D341Med (cell line): ENCODE results near the gene TGFBR1.
"Not testable (repeated sequence)": the region's sequence is repeated elsewhere in the genome, so short reads cannot be mapped to it uniquely, and the experiment has no call there.

Source experiments
- DNase-seq: peaks from one replicate; pipeline ENCODE4 v3.0.0; 2012; ENCODE audit warnings: low spot score

The TGFBR1 gene

GRCh38 chr9:99076030-99076429 is 28.9 kb upstream of the TGFBR1 start:
- no peak for DNase-seq

- no peak for DNase-seq
Observed at GRCh38 chr9:99076483-99077171, 28.3 kb upstream of the TGFBR1 start.

GRCh38 chr9:99078717-99079116 is 26.2 kb upstream of the TGFBR1 start:
- no peak for DNase-seq

GRCh38 chr9:99079542-99079941 is 25.4 kb upstream of the TGFBR1 start:
- no peak for DNase-seq

GRCh38 chr9:99083051-99083450 is 21.9 kb upstream of the TGFBR1 start:
- DNase-seq, result no peak

GRCh38 chr9:99085949-99086948 is 18.7 kb upstream of the TGFBR1 start:
- no peak for DNase-seq

- no peak for DNase-seq
Observed at GRCh38 chr9:99087462-99087861, 17.5 kb upstream of the TGFBR1 start.

GRCh38 chr9:99090336-99091130 is 14.4 kb upstream of the TGFBR1 start:
- DNase-seq, result no peak

- no peak for DNase-seq
Observed at GRCh38 chr9:99092643-99093491, 12.0 kb upstream of the TGFBR1 start.

GRCh38 chr9:99093492-99093791 is 11.5 kb upstream of the TGFBR1 start:
- no peak for DNase-seq

- DNase-seq, result no peak
Observed at GRCh38 chr9:99095565-99095964, 9.3 kb upstream of the TGFBR1 start.

- DNase-seq, result no peak
Observed at GRCh38 chr9:99096409-99096808, 8.5 kb upstream of the TGFBR1 start.

GRCh38 chr9:99099806-99100585 is 4.9 kb upstream of the TGFBR1 start:
- not testable (repeated sequence) for DNase-seq

- no peak for DNase-seq
Observed at GRCh38 chr9:99101271-99101670, 3.6 kb upstream of the TGFBR1 start.

- DNase-seq, result no peak
Observed at GRCh38 chr9:99101812-99102211, 3.1 kb upstream of the TGFBR1 start.

GRCh38 chr9:99103054-99103895 is 1.6 kb upstream of the TGFBR1 start:
- no peak for DNase-seq

GRCh38 chr9:99103901-99104458 is 933 bp upstream of the TGFBR1 start:
- DNase-seq, result no peak

- DNase-seq, result peak; percentile 82
Observed at GRCh38 chr9:99105152-99106043, 485 bp downstream of the TGFBR1 start.

- no peak for DNase-seq
Observed at GRCh38 chr9:99106044-99106375, 1.1 kb downstream of the TGFBR1 start.
